Anterior cingulate cortex (tissue), 58 donors: ENCODE measurements around the gene RNF133.
A peak's percentile ranks its signal among the peaks of the same experiment; 100 is the strongest.
"Not testable (repeated sequence)": the region's sequence is repeated elsewhere in the genome, so short reads cannot be mapped to it uniquely, and the experiment has no call there.

ENCODE experiments used
- DNase-seq, 58 donors: peaks; one replicate each; lab custom pipeline; 2025; lab: John Stamatoyannopoulos, UW

The RNF133 gene

GRCh38 chr7:122691569-122692235 is 7.2 kb downstream of the RNF133 start:
- DNase-seq = no peak

- no peak for DNase-seq
Observed at GRCh38 chr7:122689346-122690109, 9.4 kb downstream of the RNF133 start.

- DNase-seq = no peak
Observed at GRCh38 chr7:122688400-122688998, 10.4 kb downstream of the RNF133 start.

GRCh38 chr7:122686360-122686878 is 12.5 kb downstream of the RNF133 start:
- no peak for DNase-seq

- DNase-seq = no peak
Observed at GRCh38 chr7:122684504-122684903, 14.4 kb downstream of the RNF133 start.

GRCh38 chr7:122682815-122683550 is 15.9 kb downstream of the RNF133 start:
- DNase-seq = peak in 1 of 58 donors; percentile 13

GRCh38 chr7:122681186-122681585 is 17.7 kb downstream of the RNF133 start:
- DNase-seq = not testable (repeated sequence)

- no peak for DNase-seq
Observed at GRCh38 chr7:122679813-122680212, 19.1 kb downstream of the RNF133 start.

- not testable (repeated sequence) for DNase-seq
Observed at GRCh38 chr7:122679269-122679709, 19.6 kb downstream of the RNF133 start.

- DNase-seq = no peak
Observed at GRCh38 chr7:122677149-122677548, 21.8 kb downstream of the RNF133 start.

- peak in 1 of 58 donors; percentile 13 for DNase-seq
Observed at GRCh38 chr7:122676466-122676865, 22.5 kb downstream of the RNF133 start.

GRCh38 chr7:122675621-122676020 is 23.3 kb downstream of the RNF133 start:
- no peak for DNase-seq

- DNase-seq = no peak
Observed at GRCh38 chr7:122675011-122675410, 23.9 kb downstream of the RNF133 start.

- DNase-seq = peak in 4 of 58 donors; percentile 6 to 19 (median 11)
Observed at GRCh38 chr7:122674502-122674901, 24.4 kb downstream of the RNF133 start.

GRCh38 chr7:122673951-122674350 is 25.0 kb downstream of the RNF133 start:
- DNase-seq = no peak

GRCh38 chr7:122672536-122672935 is 26.4 kb downstream of the RNF133 start:
- DNase-seq = no peak

- DNase-seq = no peak
Observed at GRCh38 chr7:122663733-122664132, 35.2 kb downstream of the RNF133 start.

GRCh38 chr7:122658856-122659255 is 40.1 kb downstream of the RNF133 start:
- DNase-seq = no peak

- DNase-seq = no peak
Observed at GRCh38 chr7:122653685-122654084, 45.2 kb downstream of the RNF133 start.

GRCh38 chr7:122652876-122653275 is 46.0 kb downstream of the RNF133 start:
- no peak for DNase-seq

- no peak for DNase-seq
Observed at GRCh38 chr7:122651451-122651850, 47.5 kb downstream of the RNF133 start.
